A673 (cell line): ENCODE results near the gene IBSP.

Source experiments
- EZH2 ChIP-seq: fragments of 200-600 bp; sonication (generic); IDR thresholded peaks from 2 replicates; pipeline ENCODE4 v1.6.1; 2017; ENCODE audit warnings: borderline replicate concordance, low read depth, mild to moderate bottlenecking, mixed read lengths, antibody characterized with exemption, low read length; ENCODE audit not compliant: poor library complexity, severe bottlenecking
- TF ChIP-seq, protein P1 (sequence below): fragments of 300-800, 200-600 bp; sonication (generic); conservative IDR thresholded peaks from 2 replicates; pipeline ENCODE4 v1.5.1; 2017; ENCODE audit warnings: low read depth, mild to moderate bottlenecking, antibody characterized with exemption, low read length, moderate library complexity, mixed read lengths

DNA sequence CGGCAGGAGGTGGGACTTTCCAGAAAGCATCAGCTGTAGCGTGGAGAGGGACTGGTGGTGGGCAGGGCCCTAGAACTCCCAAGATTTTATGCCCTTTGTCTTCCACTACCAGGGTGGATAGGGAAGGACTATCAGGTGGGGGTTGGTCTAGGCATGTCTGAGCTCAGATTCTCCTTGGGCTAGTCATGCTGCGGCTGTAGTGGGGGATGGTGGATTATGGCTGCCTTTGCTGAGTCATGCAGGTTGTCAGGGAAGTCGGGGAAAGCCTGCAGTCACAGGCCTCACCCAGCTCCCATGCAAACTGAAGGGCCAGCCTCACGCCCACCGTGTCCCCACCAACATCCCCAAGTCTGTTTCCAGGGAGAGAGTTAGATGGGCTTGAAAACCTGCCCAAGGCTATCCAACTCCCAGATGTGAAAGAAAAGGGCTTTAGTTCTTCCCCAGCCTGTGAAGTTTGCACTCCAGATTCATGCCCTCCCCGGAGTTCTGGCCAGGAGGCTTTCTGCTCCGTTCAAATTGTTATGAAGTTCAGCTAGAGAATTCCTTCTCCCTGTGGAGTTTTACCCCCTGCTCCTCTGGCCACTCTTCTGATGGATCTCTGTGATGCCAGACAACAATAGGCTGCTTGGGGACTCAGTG lies 20.0 kb downstream of the IBSP start:
- TF ChIP-seq, protein P1, sequence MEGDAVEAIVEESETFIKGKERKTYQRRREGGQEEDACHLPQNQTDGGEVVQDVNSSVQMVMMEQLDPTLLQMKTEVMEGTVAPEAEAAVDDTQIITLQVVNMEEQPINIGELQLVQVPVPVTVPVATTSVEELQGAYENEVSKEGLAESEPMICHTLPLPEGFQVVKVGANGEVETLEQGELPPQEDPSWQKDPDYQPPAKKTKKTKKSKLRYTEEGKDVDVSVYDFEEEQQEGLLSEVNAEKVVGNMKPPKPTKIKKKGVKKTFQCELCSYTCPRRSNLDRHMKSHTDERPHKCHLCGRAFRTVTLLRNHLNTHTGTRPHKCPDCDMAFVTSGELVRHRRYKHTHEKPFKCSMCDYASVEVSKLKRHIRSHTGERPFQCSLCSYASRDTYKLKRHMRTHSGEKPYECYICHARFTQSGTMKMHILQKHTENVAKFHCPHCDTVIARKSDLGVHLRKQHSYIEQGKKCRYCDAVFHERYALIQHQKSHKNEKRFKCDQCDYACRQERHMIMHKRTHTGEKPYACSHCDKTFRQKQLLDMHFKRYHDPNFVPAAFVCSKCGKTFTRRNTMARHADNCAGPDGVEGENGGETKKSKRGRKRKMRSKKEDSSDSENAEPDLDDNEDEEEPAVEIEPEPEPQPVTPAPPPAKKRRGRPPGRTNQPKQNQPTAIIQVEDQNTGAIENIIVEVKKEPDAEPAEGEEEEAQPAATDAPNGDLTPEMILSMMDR, result no peak
- no peak for TF ChIP-seq EZH2
